ENCODE measurements around the gene APEX2.

The APEX2 gene

GRCh38 chrX:55041514-55041913, 41.4 kb downstream of the APEX2 start:
- TF ChIP-seq POLR2AphosphoS5 (IDR thresholded peaks at IDR 0.05; ENCODE audit: low read depth, low read length) (no peak), REST (IDR thresholded peaks at IDR 0.05; ENCODE audit: insufficient read depth in 1 of 2, low read depth in 2 of 2, low read length in 2 of 2) (no peak), TAF1 (IDR thresholded peaks at IDR 0.05; ENCODE audit: borderline replicate concordance, insufficient read depth, low read length) (no peak)

- TF ChIP-seq POLR2AphosphoS5 (IDR thresholded peaks at IDR 0.05; ENCODE audit: low read depth, low read length) (no peak), TAF1 (IDR thresholded peaks at IDR 0.05; ENCODE audit: borderline replicate concordance, insufficient read depth, low read length) (no peak), SIN3A (IDR thresholded peaks at IDR 0.05; ENCODE audit: borderline replicate concordance, insufficient read depth, low read length) (no peak), REST (IDR thresholded peaks at IDR 0.05; ENCODE audit: insufficient read depth in 1 of 2, low read depth in 2 of 2, low read length in 2 of 2) (no peak)
Measured at GRCh38 chrX:55056820-55057674, 56.9 kb downstream of the APEX2 start.

GRCh38 chrX:55057675-55058249, 57.6 kb downstream of the APEX2 start:
- no peak for TF ChIP-seq FOXP2 (optimal IDR thresholded peaks at IDR 0.05; ENCODE audit: borderline replicate concordance, extremely low read depth, extremely low read length, insufficient read depth)
- no peak for TF ChIP-seq SIN3A (IDR thresholded peaks at IDR 0.05; ENCODE audit: borderline replicate concordance, insufficient read depth, low read length)
- no peak for TF ChIP-seq TAF1 (IDR thresholded peaks at IDR 0.05; ENCODE audit: borderline replicate concordance, insufficient read depth, low read length)
- no peak for TF ChIP-seq POLR2AphosphoS5 (IDR thresholded peaks at IDR 0.05; ENCODE audit: low read depth, low read length)
- TF ChIP-seq REST (IDR thresholded peaks at IDR 0.05; ENCODE audit: insufficient read depth in 1 of 2, low read depth in 2 of 2, low read length in 2 of 2), result no peak

All from PFSK-1 (cell line).